GM21528 (cell line): ENCODE results near the gene MTHFD1L.
"Not testable (repeated sequence)": the region's sequence is repeated elsewhere in the genome, so short reads cannot be mapped to it uniquely, and the experiment has no call there.

Experiments used
- ATAC-seq: cut with Tn5 transposase; IDR thresholded peaks from one replicate; pipeline ENCODE4 v1.9.1; 2021; ENCODE audit warnings: mild to moderate bottlenecking, moderate library complexity; ENCODE audit not compliant: unreplicated experiment, low FRiP score

MTHFD1L gene

GRCh38 chr6:151034825-151035781, 169.6 kb downstream of the MTHFD1L start:
- ATAC-seq: no peak

- ATAC-seq: not testable (repeated sequence)
Measured at GRCh38 chr6:151036211-151036721, 170.8 kb downstream of the MTHFD1L start.

GRCh38 chr6:151036869-151037680, 171.6 kb downstream of the MTHFD1L start:
- no peak for ATAC-seq

GRCh38 chr6:151038616-151039015, 173.1 kb downstream of the MTHFD1L start:
- no peak for ATAC-seq

- not testable (repeated sequence) for ATAC-seq
Measured at GRCh38 chr6:151040888-151041521, 175.5 kb downstream of the MTHFD1L start.

GRCh38 chr6:151041686-151042085, 176.2 kb downstream of the MTHFD1L start:
- ATAC-seq: no peak

GRCh38 chr6:151042911-151043330, 177.4 kb downstream of the MTHFD1L start:
- ATAC-seq: not testable (repeated sequence)

- no peak for ATAC-seq
Measured at GRCh38 chr6:151043944-151044343, 178.4 kb downstream of the MTHFD1L start.

- ATAC-seq: no peak
Measured at GRCh38 chr6:151044465-151045441, 179.3 kb downstream of the MTHFD1L start.

GRCh38 chr6:151045511-151046222, 180.2 kb downstream of the MTHFD1L start:
- ATAC-seq: not testable (repeated sequence)

- ATAC-seq: no peak
Measured at GRCh38 chr6:151051164-151051563, 185.7 kb downstream of the MTHFD1L start.

- no peak for ATAC-seq
Measured at GRCh38 chr6:151052021-151052646, 186.6 kb downstream of the MTHFD1L start.

GRCh38 chr6:151054306-151054705, 188.8 kb downstream of the MTHFD1L start:
- no peak for ATAC-seq

- no peak for ATAC-seq
Measured at GRCh38 chr6:151056230-151056907, 190.9 kb downstream of the MTHFD1L start.

- ATAC-seq: no peak
Measured at GRCh38 chr6:151057061-151057460, 191.6 kb downstream of the MTHFD1L start.

- ATAC-seq: no peak
Measured at GRCh38 chr6:151058021-151058733, 192.7 kb downstream of the MTHFD1L start.

- ATAC-seq: no peak
Measured at GRCh38 chr6:151059612-151060095, 194.2 kb downstream of the MTHFD1L start.
